Measurements from ENCODE around the gene TPST1.

DNA sequence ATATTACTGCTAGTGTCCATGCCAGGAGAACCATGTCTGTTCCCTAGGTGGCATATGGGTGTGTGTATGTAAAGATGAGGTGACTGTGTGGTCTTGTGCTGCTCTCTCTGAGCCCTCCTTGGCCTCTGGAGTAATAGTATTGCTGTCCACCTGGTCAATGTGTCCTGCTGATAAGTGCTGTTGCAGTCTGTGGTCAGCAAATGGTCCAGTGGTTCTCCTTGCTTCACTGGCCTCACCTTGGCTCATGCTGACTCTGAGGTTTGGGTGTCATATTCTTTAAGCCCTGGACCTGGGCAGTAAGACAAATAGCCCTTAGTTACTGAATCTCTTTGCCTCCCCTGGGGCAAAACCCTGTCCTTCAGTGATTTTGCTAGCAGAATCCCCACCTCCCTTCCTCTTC lies 56.8 kb downstream of the TPST1 start:
- TF ChIP-seq, protein P1, sequence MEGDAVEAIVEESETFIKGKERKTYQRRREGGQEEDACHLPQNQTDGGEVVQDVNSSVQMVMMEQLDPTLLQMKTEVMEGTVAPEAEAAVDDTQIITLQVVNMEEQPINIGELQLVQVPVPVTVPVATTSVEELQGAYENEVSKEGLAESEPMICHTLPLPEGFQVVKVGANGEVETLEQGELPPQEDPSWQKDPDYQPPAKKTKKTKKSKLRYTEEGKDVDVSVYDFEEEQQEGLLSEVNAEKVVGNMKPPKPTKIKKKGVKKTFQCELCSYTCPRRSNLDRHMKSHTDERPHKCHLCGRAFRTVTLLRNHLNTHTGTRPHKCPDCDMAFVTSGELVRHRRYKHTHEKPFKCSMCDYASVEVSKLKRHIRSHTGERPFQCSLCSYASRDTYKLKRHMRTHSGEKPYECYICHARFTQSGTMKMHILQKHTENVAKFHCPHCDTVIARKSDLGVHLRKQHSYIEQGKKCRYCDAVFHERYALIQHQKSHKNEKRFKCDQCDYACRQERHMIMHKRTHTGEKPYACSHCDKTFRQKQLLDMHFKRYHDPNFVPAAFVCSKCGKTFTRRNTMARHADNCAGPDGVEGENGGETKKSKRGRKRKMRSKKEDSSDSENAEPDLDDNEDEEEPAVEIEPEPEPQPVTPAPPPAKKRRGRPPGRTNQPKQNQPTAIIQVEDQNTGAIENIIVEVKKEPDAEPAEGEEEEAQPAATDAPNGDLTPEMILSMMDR (conservative IDR thresholded peaks at IDR 0.05) = no peak
- TF ChIP-seq EZH2 (IDR thresholded peaks at IDR 0.05; ENCODE audit: low read depth) = no peak

Measured in PC-9 (cell line).